Measurements from ENCODE around the gene BIK.

DNA sequence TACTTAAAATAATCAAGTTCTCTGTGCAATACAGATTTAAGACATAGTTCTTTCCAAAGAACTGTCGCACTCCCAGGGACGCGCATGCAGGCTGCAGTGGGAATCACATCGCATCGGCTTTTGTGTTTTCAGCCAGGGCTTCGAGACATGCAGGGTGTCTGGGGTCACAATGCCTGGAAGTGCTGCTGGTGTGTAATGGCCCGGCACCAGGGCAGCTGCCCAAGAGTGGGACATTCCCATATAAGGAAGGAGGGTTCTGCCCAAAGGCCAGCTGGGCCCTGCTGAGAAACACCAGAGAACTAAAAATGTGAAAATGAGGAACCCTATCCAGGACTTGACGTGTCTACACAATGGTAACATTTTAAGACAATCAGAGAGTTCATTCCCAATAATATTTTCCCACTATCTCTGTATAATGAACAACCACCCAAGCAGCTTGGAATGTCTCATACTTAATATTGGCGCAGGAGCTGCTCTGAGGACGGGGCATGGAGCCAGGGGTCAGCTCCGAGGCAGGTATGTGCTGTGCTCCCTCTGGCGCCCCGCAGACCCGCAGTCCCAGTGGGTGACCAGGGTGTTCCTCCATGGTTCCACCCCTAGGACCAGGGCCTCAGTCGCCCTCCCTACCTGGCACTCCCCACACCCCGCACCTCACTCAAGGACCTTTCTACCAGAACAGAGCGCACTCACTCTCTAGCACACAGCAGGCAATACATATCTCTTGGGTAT, 21.4 kb downstream of the BIK start:
- TF ChIP-seq, protein P1, sequence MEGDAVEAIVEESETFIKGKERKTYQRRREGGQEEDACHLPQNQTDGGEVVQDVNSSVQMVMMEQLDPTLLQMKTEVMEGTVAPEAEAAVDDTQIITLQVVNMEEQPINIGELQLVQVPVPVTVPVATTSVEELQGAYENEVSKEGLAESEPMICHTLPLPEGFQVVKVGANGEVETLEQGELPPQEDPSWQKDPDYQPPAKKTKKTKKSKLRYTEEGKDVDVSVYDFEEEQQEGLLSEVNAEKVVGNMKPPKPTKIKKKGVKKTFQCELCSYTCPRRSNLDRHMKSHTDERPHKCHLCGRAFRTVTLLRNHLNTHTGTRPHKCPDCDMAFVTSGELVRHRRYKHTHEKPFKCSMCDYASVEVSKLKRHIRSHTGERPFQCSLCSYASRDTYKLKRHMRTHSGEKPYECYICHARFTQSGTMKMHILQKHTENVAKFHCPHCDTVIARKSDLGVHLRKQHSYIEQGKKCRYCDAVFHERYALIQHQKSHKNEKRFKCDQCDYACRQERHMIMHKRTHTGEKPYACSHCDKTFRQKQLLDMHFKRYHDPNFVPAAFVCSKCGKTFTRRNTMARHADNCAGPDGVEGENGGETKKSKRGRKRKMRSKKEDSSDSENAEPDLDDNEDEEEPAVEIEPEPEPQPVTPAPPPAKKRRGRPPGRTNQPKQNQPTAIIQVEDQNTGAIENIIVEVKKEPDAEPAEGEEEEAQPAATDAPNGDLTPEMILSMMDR (conservative IDR thresholded peaks at IDR 0.05 in 1 of 2, IDR thresholded peaks at IDR 0.05 in 1 of 2; ENCODE audit: low read depth in 1 of 2, low read length in 2 of 2), result no peak
- no peak for TF ChIP-seq EZH2 (IDR thresholded peaks at IDR 0.05; ENCODE audit: low read length, missing control alignments)

Data from fibroblast of lung (primary cell).